Omental fat pad (tissue), 4 donors: ENCODE measurements around the gene GAB3. TPM values are rescaled to one million over a fixed set of nuclear protein-coding genes. Genes with fewer than 3 reads are reported as not detected.
"Not testable (repeated sequence)": the region's sequence is repeated elsewhere in the genome, so short reads cannot be mapped to it uniquely, and the experiment has no call there.

ENCODE experiments used
- ATAC-seq: fragments of 150-250 bp; one replicate; pipeline ENCODE4 v1.9.1; 2016; ENCODE audit warnings: mild to moderate bottlenecking, moderate library complexity; ENCODE audit not compliant: low FRiP score
- DNase-seq: peaks from one replicate; pipeline ENCODE4 v3.0.0-alpha.2; 2019; ENCODE audit warnings: low spot score
- total RNA-seq, 4 donors: library from RNA; depleted of rRNA; stranded (reverse); fragments of >200 nt; gene quantifications; one replicate each; pipeline ENCODE4 v1.1.0, GENCODE V29; 2016
- TF ChIP-seq, protein P1 (sequence below), 3 donors: fragments of 450-650 bp; IDR thresholded peaks; one replicate each; pipeline ENCODE4 v1.5.1; 2016 to 2017; ENCODE audit warnings: antibody characterized with exemption in 3 of 3, mild to moderate bottlenecking in 3 of 3, moderate library complexity in 2 of 3

Gene GAB3
- total RNA-seq, 4 donors from 2014 or later = 4.7 to 22.5 (median 14.8) TPM

DNA sequence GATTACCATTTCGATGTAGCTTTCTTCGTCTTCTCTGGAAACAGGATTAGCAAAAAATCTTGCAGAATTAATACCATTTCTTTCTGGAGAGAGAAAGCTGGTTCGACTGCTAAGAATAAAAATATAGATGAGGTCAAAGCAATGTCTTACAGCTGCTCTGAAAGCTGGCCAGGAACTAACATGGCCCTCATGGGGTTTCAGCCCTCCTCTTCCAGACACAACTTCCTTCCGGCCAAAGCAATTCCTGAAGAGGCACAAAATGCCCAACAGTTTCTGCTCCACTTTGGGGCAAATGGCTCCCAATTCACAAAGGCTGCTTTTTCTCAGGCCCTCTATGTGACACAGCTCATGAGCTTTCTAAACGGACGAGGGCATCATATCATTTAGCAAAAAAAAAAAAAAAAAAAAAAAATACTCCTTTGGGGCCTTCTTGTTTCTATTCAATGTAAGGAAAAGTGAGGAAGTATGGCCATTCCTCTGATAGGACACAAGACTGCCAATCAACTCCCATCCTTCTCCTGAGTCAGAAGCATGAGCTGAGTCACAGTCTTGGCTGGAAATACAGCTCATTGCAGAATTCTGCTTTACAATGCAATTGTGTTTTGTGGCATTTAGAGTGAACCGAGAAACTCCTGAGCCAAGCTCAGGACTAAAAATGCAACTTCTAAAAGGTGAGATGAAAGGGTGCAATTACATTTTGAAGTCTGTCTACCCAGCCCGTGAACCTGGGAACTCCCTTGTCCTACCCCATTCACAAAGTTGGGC lies 54.8 kb downstream of the GAB3 start:
- ATAC-seq (no peak), DNase-seq (no peak)
- TF ChIP-seq, protein P1, sequence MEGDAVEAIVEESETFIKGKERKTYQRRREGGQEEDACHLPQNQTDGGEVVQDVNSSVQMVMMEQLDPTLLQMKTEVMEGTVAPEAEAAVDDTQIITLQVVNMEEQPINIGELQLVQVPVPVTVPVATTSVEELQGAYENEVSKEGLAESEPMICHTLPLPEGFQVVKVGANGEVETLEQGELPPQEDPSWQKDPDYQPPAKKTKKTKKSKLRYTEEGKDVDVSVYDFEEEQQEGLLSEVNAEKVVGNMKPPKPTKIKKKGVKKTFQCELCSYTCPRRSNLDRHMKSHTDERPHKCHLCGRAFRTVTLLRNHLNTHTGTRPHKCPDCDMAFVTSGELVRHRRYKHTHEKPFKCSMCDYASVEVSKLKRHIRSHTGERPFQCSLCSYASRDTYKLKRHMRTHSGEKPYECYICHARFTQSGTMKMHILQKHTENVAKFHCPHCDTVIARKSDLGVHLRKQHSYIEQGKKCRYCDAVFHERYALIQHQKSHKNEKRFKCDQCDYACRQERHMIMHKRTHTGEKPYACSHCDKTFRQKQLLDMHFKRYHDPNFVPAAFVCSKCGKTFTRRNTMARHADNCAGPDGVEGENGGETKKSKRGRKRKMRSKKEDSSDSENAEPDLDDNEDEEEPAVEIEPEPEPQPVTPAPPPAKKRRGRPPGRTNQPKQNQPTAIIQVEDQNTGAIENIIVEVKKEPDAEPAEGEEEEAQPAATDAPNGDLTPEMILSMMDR (IDR thresholded peaks at IDR 0.05) = no peak

DNA sequence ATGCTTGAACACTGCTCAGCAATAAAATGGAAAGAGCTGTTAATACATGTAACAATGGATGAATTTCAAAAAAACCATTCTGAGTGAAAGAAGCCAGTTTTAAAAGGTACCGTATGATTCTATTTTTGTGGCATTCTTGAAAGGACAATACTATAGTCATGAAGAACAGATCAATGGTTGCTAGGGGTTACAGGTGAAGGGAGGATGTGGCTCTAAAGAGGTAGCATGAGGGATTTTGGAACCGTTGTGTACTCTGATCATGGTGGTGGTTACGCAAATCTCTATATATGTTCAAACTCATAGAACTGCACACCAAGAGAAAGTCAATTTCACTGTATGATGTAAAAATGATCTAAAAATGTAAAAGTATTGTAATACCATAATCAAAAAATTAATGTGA lies 57.5 kb downstream of the GAB3 start:
- TF ChIP-seq, protein P1 (IDR thresholded peaks at IDR 0.05) = no peak

DNA sequence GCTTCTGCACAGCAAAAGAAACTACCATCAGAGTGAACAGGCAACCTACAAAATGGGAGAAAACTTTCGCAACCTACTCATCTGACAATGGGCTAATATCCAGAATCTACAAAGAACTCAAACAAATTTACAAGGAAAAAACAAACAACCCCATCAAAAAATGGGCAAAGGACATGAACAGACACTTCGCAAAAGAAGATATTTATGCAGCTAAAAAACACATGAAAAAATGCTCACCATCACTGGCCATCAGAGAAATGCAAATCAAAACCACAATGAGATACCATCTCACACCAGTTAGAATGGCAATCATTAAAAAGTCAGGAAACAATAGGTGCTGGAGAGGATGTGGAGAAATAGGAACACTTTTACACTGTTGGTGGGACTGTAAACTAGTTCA lies 60.4 kb downstream of the GAB3 start:
- ATAC-seq, DNase-seq: not testable (repeated sequence)

More for the DNA sequence above, 57.5 kb downstream of the GAB3 start:
- ATAC-seq = no peak
- no peak for DNase-seq

DNA sequence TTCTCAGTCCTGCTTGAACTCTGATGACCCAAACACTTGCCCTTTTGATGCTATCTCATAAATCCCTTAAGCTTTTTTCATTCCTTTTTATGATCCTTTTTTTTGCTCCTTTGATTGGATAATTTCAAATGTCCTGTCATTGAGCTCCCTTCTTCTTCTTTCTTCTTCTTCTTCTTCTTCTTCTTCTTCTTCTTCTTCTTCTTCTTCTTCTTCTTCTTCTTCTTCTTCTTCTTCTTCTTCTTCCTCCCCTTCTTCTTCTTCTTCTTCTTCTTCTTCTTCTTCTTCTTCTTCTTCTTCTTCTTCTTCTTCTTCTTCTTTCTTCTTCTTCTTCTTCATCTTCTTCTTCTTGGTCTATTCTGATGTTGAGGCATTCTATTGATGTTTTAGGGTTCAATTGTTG lies 78.8 kb downstream of the GAB3 start:
- ATAC-seq, DNase-seq: not testable (repeated sequence)

DNA sequence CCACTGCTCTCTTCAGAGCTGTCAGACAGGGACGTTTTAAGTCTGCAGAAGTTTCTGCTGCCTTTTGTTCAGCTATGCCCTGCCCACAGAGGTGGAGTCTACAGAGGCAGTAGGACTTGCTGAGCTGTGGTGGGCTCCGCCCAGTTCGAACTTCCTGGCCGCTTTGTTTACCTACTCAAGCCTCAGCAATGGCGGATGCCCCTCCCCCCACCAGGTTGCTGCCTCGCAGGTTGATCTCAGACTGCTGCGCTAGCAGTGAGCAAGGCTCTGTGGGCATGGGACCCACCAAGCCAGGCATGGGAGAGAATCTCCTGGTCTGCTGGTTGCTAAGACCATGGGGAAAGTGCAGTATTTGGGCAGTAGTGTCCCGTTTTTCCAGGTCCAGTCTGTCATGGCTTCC lies 80.0 kb downstream of the GAB3 start:
- not testable (repeated sequence) for ATAC-seq, DNase-seq

DNA sequence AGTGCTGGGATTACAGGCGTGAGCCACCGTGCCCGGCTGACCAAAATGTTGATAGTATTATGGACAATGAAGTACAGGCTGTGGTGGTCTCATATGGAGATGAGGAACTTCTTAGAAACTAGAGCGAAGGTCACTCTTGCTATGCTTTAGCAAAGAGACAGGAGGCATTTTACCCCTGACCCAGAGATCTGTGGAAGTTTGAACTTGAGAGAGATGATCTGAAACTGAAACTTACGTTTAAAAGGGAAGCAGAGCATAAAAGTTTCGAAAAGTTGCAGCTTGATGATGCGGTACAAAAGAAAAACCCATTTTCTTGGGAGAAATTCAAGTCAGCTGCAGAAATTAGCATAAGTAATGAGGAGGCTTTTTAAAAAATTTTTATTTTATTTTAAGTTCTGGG lies 89.0 kb downstream of the GAB3 start:
- DNase-seq = no peak
- ATAC-seq = no peak
- TF ChIP-seq, protein P1 (IDR thresholded peaks at IDR 0.05) = no peak

DNA sequence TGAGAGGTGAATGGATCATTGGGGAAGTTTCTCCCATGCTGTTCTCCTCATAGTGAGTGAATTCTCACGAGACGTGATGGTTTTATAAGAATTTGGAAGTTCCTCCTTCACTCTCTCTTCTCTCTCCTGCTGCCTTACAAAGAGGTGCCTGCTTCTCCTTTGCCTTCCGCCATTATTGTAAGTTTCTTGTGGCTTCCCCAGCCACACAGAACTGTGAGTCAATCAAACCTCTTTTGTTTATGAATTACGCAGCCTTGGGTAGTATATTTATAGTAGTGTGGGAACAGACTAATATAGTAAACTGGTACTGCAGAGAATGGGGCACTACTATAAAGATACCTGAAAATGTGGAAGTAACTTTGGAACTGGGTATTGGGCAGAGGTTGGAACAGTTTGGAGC lies 89.7 kb downstream of the GAB3 start:
- no peak for DNase-seq
- ATAC-seq = no peak
- TF ChIP-seq, protein P1 (IDR thresholded peaks at IDR 0.05) = no peak

DNA sequence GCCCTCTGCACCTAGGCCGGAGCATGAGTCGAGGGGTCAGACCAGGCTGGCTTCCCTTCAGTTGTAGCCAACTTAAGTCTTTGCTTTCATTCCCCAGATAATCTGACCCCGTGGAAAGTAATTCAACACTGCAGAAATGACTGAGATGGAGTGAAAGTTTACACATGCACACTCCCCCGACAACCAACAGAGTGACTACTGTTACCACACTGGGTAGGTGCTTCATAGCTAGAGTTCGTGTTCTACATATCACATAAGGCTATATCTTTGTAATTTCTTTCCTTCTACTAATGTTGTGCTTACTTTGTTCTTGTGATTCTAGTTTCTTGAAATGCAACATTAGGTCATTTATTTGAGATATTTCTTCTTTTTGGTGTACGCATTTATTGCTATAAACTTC lies 90.3 kb downstream of the GAB3 start:
- TF ChIP-seq, protein P1 (IDR thresholded peaks at IDR 0.05) = no peak
- ATAC-seq (no peak), DNase-seq (no peak)

DNA sequence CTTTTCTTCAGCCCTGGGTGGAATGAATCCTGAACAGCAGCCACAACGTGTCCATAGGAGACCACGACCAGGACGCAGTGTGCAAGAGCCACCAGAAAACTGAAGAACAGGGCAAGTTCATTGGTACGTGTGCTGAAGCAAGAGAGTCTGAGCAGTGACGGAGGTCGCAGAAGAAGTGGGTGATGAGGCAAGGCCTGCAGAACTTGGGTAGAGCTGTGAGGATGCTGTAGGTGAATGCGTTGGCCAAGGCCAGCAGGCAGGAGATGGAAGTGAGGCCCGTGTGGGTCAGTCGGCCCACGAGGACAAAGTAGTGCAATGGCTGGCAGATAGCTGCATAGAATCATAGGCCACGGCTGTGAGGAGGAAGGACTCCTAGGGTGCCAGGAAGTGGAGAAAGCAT lies 91.9 kb downstream of the GAB3 start:
- TF ChIP-seq, protein P1 (IDR thresholded peaks at IDR 0.05) = no peak
- ATAC-seq (no peak), DNase-seq (no peak)
